Stimulated activated CD4-positive, alpha-beta T cell treated with anti-CD3 and anti-CD28 coated beads, Interleukin-1b, Interleukin-23, amount 100 ng/mL, for 48 hours (primary cell): ENCODE measurements around the gene CDR2L.
A peak's percentile ranks its signal among the peaks of the same experiment; 100 is the strongest.
"Not testable (repeated sequence)": the region's sequence is repeated elsewhere in the genome, so short reads cannot be mapped to it uniquely, and the experiment has no call there.

Experiments used
- DNase-seq: peaks from one replicate; pipeline ENCODE4 v3.0.0-alpha.2; 2020

CDR2L gene

DNA sequence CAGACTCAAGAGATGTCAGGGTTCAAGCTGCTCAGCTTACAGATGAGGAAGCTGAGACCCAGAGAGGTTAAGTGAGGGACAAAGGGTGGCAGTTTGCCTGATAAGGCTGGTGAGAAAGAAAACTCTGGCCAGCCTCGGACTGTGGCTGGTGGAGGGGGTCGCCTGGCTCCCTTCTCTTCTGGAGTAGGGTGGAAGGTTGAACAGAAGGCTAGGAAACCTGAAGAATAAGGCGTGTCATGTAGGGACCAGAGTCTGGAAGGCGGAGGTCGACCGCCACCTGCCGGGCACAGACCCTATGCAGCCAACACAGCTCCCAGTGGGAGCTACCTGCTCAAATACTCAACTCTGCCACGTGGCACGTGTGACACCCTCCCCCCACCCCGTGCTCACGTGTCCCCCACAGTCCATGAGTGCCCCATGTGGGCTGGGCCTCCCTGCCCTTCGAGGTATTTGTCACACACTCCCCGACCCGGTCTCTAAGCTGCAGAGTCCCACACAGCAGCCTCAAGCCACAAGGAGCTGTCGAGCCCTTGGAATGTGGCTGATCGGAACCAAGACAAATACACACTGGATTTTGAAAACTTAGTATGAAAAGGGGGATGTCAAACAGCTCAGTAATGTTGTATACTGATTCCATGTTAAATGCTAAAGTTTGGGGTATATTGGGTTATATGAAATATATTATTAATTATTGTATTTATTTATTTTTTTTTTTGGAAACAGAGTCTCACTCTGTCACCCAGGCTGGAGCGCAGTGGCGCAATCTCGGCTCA lies 26.7 kb upstream of the CDR2L start:
- DNase-seq: peak; percentile 75

DNA sequence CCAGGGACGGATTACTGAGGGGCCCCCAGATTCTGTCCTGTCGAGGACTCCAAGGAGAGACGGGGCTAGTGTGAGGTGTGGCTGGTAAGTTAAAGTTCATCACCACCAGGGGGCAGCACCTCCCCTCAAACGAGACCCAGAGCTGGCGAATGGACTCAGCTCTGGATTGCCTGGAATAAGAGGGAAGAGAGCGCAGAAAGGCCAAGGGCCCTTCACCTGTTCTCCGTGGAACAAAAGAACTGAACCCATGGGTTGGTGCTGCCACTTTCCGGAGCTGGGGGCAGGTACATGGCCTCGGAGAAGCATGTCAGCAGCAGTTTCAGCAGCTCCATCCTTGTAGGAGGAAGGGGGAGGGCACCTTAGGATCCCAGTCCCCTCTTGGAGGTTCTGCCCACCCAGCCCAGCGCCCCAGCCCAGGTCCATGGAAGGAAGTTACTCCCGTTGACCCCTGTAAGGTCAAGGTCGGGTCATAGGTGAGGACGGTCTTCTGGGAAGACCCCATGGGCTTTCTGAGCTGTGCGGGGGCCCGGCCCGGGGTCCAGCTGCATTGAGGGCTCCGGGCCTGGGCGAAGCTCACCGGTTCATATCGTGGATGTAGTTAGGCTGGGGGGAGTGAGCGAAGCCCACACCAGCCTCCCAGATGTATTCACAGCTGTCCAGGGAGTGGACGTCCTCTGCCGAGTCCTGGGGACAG lies 25.6 kb upstream of the CDR2L start:
- DNase-seq: peak; percentile 83

DNA sequence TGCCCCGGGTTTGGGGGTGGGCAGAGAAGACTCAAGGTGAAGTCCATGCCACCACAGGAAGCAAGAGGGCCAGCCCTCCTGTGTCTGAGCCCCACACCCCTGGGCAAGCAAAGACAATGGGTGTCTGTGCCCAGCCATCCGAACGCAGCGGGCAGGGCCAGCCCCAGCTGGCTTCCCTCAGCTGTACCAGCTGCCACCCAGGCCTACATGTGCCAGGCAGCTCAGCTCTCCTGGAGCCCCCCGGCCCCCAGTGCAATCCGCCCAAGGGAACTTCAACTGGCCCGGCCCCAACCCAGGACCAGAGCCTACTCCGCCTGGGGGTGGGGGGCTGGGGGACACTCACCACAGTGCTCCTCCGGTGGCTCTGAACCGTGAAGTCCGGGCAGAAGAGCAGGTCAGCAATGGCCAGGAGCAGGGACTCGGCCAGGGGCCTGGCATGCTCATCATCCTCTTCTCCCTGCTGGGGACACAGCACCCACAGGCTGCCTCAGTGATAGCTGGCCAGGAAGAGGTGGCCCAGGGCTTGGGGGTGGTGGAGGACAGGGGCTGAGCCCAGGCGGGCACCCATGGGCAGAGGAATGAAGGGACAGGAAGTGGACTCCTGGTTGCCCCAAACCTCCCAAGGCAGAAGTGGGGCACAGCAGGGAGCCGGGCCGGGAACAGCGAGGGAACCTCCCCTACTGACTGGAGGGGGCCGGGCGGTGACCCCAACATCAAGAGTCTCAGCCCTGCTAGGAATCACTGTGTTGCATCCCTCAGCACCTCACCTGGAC lies 24.6 kb upstream of the CDR2L start:
- no peak for DNase-seq

DNA sequence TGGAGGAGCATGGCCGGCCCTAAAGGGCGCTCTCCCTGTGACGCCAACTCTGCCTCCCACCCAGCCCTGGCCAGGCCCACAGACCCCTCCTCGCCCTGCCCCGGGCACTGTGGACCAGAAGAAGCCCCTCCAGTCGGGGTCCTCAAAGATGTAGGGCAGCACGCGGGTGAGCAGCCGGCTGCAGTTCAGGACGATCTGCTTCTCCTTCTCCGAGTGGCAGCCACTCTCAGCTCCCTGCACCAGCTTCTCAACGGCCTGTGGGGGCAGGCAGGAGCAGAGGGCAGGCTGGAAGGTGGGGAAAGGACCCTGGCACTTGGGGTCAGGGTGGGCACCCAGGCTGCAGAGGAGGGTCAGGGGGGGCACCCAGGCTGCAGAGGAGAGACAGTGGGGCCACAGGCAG lies 23.8 kb upstream of the CDR2L start:
- no peak for DNase-seq

DNA sequence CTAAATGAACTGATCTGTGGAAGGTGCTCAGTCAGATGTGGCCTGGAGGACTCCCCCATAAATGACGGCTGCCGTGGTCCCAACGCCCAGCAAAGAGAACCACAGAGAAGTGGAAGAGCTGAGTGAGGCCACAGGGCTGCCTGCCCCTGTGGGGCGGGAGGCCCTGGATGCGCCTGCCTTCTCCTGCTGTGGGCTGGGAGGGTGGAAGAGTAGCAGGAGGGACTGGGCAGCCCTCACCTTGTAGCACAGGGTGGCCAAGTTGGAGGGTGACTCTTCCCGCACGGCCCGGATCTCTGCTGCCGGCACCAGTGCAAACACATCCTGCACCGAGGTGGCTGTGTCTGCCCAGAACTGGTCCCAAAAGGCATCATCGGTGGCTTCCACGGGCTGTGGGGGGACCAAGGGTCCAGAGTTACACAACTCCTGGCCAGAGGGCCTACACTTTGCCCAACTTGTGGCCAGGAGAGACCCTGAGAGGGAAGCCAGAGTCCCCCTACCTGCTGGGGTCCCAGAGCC lies 23.1 kb upstream of the CDR2L start:
- no peak for DNase-seq

DNA sequence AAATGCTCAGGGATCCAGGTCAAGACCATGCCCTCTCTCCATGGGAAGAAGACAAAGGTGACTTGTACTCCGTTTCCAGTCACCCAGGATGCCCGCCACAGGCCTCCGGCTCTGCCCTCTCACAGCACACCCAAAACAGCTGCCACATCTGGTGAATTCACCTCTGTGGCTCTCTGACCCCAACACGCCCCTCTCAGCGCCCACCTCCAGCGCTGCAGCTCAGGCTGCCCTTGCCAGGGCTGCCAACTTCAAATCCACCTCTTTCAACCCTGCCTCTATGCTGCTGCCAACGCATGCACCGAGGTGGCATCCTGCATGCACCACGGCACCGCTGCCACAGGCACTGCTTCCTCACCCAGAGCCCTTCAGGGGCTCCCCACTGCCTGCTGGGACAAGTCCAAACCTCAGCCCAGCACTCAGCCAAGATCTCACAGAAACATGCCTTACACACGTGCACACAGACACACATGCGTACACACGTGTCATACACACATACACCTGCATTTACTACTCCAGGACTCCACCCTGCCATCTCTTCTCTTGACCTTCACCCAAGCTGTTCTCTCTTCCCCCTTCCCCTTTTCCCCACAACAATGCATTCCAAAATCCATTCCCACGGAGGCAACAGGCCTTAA lies 22.3 kb upstream of the CDR2L start:
- no peak for DNase-seq

DNA sequence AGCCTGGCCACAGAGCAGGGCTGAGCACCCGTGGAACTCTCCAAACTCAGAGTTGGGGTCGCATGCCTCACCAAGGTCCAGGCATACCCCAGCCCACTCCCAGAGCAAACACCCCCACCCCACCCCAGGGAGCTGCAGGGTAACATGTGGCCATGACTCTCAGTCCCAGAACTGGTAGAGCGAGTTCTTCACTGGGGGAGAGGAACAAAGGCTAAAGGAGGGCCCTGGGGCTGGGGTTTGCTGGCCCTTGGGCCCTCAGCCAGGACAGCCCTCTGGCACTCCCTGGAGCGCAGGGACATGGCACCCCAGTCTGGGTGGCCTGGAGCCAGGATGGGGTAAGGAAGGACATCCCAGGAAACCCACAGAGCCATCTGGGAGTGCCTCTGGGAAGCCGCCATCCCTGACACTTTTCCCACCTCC lies 19.1 kb upstream of the CDR2L start:
- DNase-seq: no peak

DNA sequence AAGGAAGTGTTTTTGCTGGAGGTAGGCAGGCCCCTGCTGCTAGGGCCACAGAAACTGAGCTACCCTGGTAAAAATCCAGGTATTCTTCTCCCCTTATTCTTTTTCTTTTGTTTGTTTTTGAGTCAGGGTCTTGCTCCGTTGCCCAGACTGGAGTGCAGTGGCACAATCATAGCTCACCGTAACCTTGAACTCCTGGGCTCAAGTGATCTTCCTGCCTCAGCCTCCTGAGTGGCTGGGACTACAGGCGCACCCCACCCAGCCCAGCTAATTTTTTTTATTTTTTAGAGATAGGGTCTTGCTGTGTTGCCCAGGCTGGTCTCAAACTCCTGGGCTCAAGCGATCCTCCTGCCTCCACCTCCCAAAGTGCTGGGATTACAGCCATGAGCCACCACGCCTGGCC lies 17.9 kb upstream of the CDR2L start:
- DNase-seq: not testable (repeated sequence)

DNA sequence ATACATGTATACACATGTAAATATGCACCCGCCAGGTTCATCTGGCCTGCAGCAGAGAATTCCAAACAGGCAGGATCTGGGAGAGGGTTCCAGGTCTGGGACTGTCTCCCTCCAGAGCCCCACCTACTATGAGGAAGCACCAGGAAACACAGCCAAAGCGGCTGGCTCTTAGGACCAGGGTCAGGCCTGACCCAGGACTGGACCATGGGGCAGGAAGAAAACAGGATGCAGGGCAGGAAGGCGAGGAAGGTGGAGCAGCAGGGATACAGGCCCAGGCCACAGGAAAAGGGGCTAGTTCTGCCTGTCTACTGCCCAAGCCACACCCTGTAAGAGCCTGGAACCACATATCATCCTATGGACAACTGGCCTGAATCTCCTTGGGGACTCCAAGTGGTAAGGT lies 17.0 kb upstream of the CDR2L start:
- DNase-seq: no peak

DNA sequence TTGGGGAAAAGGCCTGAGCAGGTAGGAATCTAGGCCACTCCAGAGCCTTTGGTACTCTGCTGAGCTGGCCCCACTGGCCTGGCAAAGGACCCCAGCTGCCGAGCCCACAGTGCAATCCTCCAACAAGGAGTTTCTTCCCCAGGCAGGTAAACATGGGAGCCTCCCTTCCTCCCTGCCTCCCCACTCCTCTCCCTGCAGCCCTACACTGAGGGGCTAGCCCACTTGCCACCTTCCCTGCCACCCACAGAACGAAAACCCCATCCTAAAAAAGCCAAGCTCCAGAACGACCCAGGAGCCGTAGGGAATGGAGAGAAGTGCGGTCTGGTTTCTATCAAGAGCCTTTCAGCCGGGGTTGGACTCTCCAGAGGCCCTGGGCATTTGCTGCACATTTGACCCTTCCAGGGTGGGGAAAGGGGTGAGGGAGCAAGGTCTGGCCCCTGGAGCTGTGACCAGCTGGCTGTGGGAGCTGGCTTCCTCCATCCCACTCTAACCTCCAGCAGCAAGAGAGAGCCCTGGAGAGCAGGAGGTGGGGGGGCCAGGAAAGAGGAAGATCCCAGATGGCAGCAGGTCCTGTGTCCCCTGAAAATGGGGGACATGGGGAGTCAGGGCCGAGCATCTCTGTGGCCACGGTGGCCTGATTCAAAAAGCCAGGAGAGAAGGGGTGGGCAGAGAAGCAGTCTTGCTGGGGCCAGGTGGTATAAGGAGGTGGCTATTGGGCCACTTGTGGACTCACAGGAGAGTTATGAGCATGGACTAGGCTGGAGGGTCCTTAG lies 16.2 kb upstream of the CDR2L start:
- no peak for DNase-seq

DNA sequence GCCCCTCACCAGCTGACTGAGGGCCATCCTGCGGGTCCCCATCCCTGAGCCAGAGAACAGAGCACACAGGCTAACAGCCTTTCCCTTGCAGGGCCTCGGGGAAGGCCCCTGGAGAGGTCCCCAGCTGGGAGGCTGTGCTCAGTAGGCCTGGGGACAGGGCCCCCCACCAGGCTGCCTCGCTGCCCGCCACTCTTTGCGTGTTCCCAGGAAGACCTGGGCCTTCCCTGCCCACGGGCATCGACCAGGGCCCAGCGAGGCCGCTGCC lies 15.7 kb upstream of the CDR2L start:
- no peak for DNase-seq

DNA sequence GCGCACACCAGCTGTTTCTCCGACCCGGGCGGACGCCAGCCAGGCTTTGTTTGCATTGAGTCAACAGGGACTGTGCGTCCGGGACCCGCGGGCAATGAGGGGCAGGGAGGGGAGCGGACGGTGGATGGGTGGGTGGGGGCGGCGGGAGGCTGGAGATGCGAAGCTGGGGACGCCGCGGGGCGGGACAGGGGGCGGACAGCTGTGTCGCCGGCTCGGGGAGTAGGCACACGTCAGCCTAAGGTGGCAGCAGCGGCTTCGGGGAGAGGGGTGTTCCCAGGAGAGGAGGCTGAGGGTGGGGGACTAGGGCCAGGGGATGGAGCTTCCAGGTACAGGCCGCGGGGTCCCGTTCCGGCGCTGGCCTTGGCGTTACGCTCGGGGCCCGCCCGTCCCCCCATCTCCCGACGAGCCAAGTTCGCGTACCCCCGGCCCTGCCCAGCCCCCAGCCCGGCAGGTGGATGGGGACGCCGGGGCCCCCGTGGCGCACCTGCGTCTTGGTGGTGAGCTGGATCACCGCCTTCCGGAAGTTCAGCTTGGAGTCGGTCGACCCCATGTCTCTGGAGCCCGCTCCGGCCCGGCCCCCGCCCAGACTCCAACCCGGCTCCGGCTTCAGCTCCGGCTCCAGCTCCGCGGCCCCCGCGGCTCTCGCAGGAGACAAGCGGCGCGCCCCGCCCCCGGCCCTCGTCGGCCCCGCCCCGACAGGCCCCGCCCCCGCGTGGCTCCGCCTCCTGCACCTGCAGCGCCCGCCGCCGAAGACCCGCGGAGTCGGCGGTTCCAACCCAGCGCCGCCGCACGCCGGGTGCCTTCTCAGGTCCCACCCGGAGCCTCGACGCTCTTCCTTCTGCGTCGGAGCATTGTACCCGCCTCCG lies 15.1 kb upstream of the CDR2L start, which contains the start of gene HID1:
HID1 (minus strand) TSS at position 653 of the 866 bp plus-strand sequence; CDS start at position 550, 103 bp downstream.
- DNase-seq: peak; percentile 73

DNA sequence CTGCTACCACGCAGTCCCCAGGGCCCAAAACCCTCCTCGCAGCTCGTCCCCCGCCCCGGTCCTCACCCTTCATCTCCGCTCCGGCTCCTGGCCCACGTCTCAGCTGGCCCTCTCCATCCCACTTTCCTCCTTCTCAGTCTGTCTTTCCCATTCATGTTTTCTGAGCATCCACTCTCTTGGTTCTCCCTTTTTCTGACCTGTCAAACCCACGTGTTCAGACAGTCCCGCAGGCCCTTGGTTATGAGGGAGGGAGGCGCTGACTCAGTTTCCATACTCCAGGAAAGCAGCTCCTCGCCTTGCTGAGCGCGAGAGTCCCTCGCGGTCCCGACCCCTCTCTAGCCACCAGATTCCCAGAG lies 14.5 kb upstream of the CDR2L start:
- no peak for DNase-seq

DNA sequence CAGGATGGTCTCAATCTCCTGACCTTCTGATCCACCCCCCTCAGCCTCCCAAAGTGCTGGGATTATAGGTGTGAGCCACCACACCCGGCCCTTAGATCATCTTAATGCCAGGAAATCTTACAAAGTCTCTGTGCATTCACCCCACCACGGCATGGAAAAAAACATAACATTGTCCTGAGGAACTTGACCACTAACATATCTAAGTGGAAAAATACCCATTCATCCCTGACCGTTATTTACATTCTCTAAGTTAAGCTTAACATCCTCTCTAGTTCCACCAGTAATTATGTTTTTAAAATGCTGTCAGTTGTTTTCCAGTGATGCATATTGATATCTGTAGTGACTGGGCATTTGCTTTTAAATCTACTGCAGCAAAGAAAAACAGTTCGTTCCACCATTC lies 11.5 kb upstream of the CDR2L start:
- no peak for DNase-seq

DNA sequence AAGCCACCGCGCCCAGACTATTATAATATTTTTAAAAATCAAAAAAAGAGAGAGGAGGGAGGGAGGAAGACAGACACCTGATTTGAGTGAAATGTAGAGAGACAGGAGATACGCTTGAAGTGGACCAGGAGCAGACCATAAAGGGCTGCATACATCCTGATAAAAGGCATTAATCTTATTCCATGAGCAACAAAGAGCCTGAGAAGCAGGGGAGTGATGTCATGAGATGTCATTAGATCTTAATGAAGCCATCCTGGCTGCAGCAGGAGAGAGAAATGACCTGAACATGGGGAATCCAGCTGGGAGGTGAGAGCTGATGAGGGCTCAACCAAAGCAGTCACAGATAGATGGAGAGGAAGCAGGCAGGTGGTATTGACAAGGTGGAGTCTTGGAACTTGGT lies 9.6 kb upstream of the CDR2L start:
- DNase-seq: no peak

DNA sequence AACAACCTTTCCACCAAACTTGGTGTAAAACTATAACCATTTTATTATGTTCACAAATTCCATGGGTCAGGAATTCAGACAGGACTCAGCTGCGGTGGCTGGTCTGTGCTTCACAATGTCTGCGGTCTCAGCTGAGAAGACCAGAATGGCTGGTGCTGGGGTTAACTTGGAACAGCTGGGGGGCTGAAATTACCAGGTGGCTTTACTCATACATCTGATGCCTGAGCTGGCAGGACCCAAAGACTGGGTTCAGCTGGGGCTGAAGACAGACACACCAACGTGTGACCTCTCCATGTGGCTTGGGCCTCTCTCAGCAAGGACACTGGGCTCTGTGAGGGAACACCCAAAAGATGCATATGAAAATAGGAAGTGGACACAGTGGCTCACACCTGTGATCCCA lies 9.2 kb upstream of the CDR2L start:
- no peak for DNase-seq

DNA sequence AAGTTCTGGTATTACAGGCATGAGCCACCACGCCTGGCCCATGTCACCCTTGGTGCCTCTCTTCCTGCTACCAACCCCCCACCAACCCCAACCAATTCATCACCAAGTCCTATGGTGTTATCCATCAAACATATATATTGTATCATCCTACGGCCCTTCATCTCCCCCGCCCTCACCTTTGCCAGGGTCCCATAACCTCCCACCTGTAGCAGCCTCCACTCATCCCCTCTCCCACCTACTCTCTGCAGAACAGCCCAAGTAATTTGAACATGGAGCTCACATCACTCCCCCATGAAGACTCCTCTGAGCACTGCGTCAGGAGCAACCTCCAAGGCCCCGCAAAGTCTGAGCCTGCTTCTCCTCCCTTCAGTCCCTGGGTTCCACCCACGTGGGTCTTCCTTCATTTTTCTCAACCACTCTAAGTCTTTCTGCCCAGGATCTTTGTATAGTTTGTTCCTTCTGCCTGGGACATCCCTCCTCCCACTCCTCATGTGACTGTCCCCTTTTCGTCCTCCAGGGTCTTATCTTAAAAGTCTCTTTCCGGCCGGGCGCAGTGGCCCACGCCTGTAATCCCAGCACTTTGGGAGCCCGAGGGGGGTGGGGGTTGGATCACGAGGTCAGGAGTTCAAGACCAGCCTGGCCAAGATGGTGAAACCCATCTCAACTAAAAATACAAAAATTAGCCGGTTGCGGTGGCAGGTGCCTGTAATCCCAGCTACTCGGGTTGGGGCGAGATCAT lies 7.9 kb upstream of the CDR2L start:
- no peak for DNase-seq

DNA sequence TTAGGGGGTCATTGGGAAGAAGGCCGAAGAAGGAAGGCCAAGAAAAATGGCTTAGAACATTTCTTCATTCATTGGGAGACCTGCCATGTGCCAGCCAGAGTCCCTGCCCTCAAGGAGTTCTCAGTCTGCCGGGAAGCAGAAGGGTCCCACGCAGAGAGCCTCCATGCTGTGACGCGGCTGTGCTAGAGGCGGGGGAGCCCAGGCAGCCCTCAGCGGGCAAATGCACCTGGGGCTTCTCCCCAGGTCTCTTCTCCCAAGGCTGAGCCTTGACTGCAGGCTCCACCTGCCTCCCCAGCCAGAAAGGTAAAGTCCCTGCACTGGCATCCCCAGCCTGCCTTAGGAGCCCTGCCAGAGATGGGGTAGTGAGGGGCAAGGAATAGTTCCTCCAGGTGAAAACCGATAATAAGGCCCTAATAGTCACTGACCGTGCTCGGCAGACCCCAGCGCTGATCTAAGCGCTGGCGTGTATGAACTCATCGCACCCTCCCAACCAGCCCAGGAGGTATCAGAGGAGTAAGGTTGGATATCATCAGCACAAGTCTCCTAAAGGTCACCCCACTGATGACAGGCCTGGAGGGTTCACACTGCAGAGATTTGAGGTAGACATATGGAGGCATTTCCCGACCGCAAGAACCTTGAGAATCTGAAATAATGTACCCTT lies 6.0 kb upstream of the CDR2L start:
- DNase-seq: no peak

DNA sequence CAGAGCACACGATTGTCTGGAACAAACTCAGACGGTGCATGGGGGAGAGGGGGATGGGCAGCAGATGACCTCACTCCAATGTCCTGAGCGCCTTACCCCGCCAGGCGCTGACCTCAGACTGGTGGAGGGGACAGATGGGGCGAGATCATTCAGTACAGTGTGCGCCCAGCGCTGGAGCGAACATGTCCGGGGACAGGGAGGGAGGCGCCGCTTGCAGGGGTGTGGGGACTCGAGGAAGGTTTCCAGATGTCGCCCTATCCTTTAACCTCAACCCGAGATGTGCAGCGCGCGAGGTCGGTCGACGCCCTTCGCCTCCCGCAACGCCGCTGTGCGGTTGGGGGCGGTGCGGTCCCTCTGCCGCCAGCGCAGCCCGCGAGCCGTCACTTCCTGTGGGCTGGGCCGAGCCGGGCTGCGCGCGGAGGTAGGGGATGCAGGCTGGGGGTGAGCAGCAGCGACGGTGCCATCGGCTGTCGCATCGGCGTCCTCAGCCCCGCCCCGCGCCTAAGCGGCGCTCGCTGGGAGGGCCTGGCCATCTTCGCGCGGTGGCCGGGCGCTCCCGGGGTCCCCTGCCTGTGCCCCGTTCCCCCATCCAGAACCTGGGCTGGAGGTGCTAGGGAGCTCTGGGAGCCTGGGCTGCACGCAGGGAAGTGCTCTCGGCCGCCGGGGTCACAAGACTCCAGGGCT lies 5.3 kb upstream of the CDR2L start:
- DNase-seq: peak; percentile 75
